Activated CD8-positive, alpha-beta memory T cell treated with anti-CD3 and anti-CD28 coated beads, Interleukin-2, amount 50 U/mL, for 1 hour (primary cell): ENCODE data around the gene SPTLC1.
"Not testable (repeated sequence)": the region's sequence is repeated elsewhere in the genome, so short reads cannot be mapped to it uniquely, and the experiment has no call there.

Source experiments
- DNase-seq: peaks from one replicate; pipeline ENCODE4 v3.0.0-alpha.2; 2020; ENCODE audit errors: extremely low read depth

SPTLC1 gene

GRCh38 chr9:92140754-92141143 lies 25.5 kb upstream of the SPTLC1 start:
- no peak for DNase-seq

- peak; percentile 10 for DNase-seq
Measured at GRCh38 chr9:92140074-92140753, 25.0 kb upstream of the SPTLC1 start.

GRCh38 chr9:92138960-92139540 lies 23.8 kb upstream of the SPTLC1 start:
- DNase-seq, result not testable (repeated sequence)

GRCh38 chr9:92138157-92138959 lies 23.1 kb upstream of the SPTLC1 start:
- peak; percentile 9 for DNase-seq

- no peak for DNase-seq
Measured at GRCh38 chr9:92136184-92136858, 21.1 kb upstream of the SPTLC1 start.

GRCh38 chr9:92135576-92135975 lies 20.4 kb upstream of the SPTLC1 start:
- DNase-seq, result no peak

- peak; percentile 31 for DNase-seq
Measured at GRCh38 chr9:92133949-92134604, 18.9 kb upstream of the SPTLC1 start.

GRCh38 chr9:92132913-92133312 lies 17.7 kb upstream of the SPTLC1 start:
- DNase-seq, result not testable (repeated sequence)

GRCh38 chr9:92132501-92132900 lies 17.3 kb upstream of the SPTLC1 start:
- no peak for DNase-seq

GRCh38 chr9:92122800-92123199 lies 7.6 kb upstream of the SPTLC1 start:
- no peak for DNase-seq

GRCh38 chr9:92122061-92122460 lies 6.8 kb upstream of the SPTLC1 start:
- no peak for DNase-seq

- no peak for DNase-seq
Measured at GRCh38 chr9:92121265-92121664, 6.1 kb upstream of the SPTLC1 start.

GRCh38 chr9:92120138-92120537 lies 4.9 kb upstream of the SPTLC1 start:
- no peak for DNase-seq

- DNase-seq, result no peak
Measured at GRCh38 chr9:92119586-92119985, 4.4 kb upstream of the SPTLC1 start.

GRCh38 chr9:92108122-92108521 lies 7.1 kb downstream of the SPTLC1 start:
- DNase-seq, result no peak

- DNase-seq, result not testable (repeated sequence)
Measured at GRCh38 chr9:92105446-92106225, 9.6 kb downstream of the SPTLC1 start.

- DNase-seq, result not testable (repeated sequence)
Measured at GRCh38 chr9:92103601-92104000, 11.6 kb downstream of the SPTLC1 start.

GRCh38 chr9:92100237-92100911 lies 14.8 kb downstream of the SPTLC1 start:
- no peak for DNase-seq

- DNase-seq, result no peak
Measured at GRCh38 chr9:92098638-92099037, 16.6 kb downstream of the SPTLC1 start.

GRCh38 chr9:92097997-92098482 lies 17.2 kb downstream of the SPTLC1 start:
- peak; percentile 22 for DNase-seq
